Neural progenitor cell (in vitro differentiated cells): ENCODE measurements around the gene COL26A1. TPM values are rescaled to one million over a fixed set of nuclear protein-coding genes. Genes with fewer than 3 reads are reported as not detected.

Experiments used
- DNase-seq: peaks from one replicate; pipeline ENCODE4 v3.0.0-alpha.2; 2016; ENCODE audit warnings: low spot score
- H2AFZ ChIP-seq: fragments of 200-600 bp; sonication (generic); replicated peaks from 2 replicates; pipeline ENCODE4 v1.6.1; 2016; ENCODE audit warnings: antibody characterized with exemption
- H3F3A ChIP-seq: fragments of 200-600 bp; sonication (generic); 2 replicates; pipeline ENCODE4 v1.6.1; 2016; ENCODE audit warnings: antibody characterized with exemption, low read depth
- H3K27ac ChIP-seq: fragments of 200-600 bp; sonication (generic); 2 replicates; pipeline ENCODE4 v1.5.1; 2016; ENCODE audit warnings: mild to moderate bottlenecking
- H3K27me3 ChIP-seq: fragments of 200-600 bp; sonication (generic); 2 replicates; pipeline ENCODE4 v1.6.1; 2016; ENCODE audit warnings: mild to moderate bottlenecking, moderate library complexity
- H3K36me3 ChIP-seq: fragments of 200-600 bp; sonication (generic); 2 replicates; pipeline ENCODE4 v1.5.1; 2016
- H3K4me1 ChIP-seq: fragments of 200-600 bp; sonication (generic); 2 replicates; pipeline ENCODE4 v1.6.1; 2016; ENCODE audit warnings: mixed run types
- H3K4me2 ChIP-seq: fragments of 200-600 bp; sonication (generic); 2 replicates; pipeline ENCODE4 v1.6.1; 2016
- H3K4me3 ChIP-seq: fragments of 200-600 bp; sonication (generic); 2 replicates; pipeline ENCODE4 v1.5.1; 2016
- H3K79me2 ChIP-seq: fragments of 200-600 bp; sonication (generic); 2 replicates; pipeline ENCODE4 v1.6.1; 2016; ENCODE audit warnings: low read depth
- H3K9ac ChIP-seq: fragments of 200-600 bp; sonication (generic); 2 replicates; pipeline ENCODE4 v1.6.1; 2016
- H3K9me3 ChIP-seq: fragments of 200-600 bp; sonication (generic); 2 replicates; pipeline ENCODE4 v1.5.1; 2016; ENCODE audit warnings: low read depth
- H4K20me1 ChIP-seq: fragments of 200-600 bp; sonication (generic); 2 replicates; pipeline ENCODE4 v1.6.1; 2016; ENCODE audit warnings: low read depth
- H3K27ac Mint-ChIP-seq: 3 replicates; pipeline ENCODE4 v1.8.0; 2021; ENCODE audit warnings: mixed read lengths
- H3K27me3 Mint-ChIP-seq: 2 replicates; pipeline ENCODE4 v1.8.0; 2022; ENCODE audit warnings: low read depth, mild to moderate bottlenecking, inconsistent platforms, moderate library complexity, mixed read lengths; ENCODE audit not compliant: insufficient read depth
- H3K36me3 Mint-ChIP-seq: 3 replicates; pipeline ENCODE4 v1.8.0; 2021; ENCODE audit warnings: mixed read lengths
- H3K4me1 Mint-ChIP-seq: 3 replicates; pipeline ENCODE4 v1.8.0; 2021; ENCODE audit warnings: mixed read lengths
- H3K4me3 Mint-ChIP-seq: 3 replicates; pipeline ENCODE4 v1.8.0; 2021; ENCODE audit warnings: mild to moderate bottlenecking, moderate library complexity, mixed read lengths
- H3K9me3 Mint-ChIP-seq: 3 replicates; pipeline ENCODE4 v1.8.0; 2020; ENCODE audit warnings: mixed read lengths
- CTCF ChIP-seq: fragments of 200-600 bp; sonication (generic); IDR thresholded peaks from 2 replicates; pipeline ENCODE4 v1.5.1; 2017; ENCODE audit warnings: antibody characterized with exemption, mild to moderate bottlenecking
- EZH2 ChIP-seq: fragments of 200-600 bp; sonication (generic); IDR thresholded peaks from 2 replicates; pipeline ENCODE4 v1.6.1; 2017; ENCODE audit warnings: antibody characterized with exemption, mild to moderate bottlenecking, moderate library complexity
- EZH2phosphoT487 ChIP-seq: fragments of 200-600 bp; sonication (generic); IDR thresholded peaks from 2 replicates; pipeline ENCODE4 v1.6.1; 2017; ENCODE audit warnings: antibody characterized with exemption
- total RNA-seq: library from RNA; depleted of rRNA; stranded (reverse); fragments of >200 nt; gene quantifications from 2 replicates; pipeline ENCODE4 v1.2.3, GENCODE V29; 2015; ENCODE audit warnings: low replicate concordance

COL26A1 gene
- total RNA-seq, 1 donor from 2014 or later = 26.7 TPM

GRCh38 chr7:101557421-101557820, 194.7 kb downstream of the COL26A1 start:
- H3K4me1 ChIP-seq = no peaks in the 10 kb centered on the region
- no peak overlapping the region for H3K27ac ChIP-seq
- H2AFZ ChIP-seq = no peak overlapping the region
- no peak overlapping the region for H3K4me2 ChIP-seq
- H3K4me3 ChIP-seq = no peak overlapping the region
- H3K36me3 Mint-ChIP-seq = peaks cover 12% of the 10 kb centered on the region
- no peak for DNase-seq
- no peaks in the 10 kb centered on the region for H3K79me2 ChIP-seq
- no peaks in the 10 kb centered on the region for H3K36me3 ChIP-seq
- H3F3A ChIP-seq = peaks cover 4% of the 10 kb centered on the region
- no peaks in the 10 kb centered on the region for H3K9me3 ChIP-seq
- H3K4me3 Mint-ChIP-seq = no peak overlapping the region
- H3K4me1 Mint-ChIP-seq = peaks cover 18% of the 10 kb centered on the region
- peaks cover 26% of the 10 kb centered on the region for H3K27me3 Mint-ChIP-seq
- no peak overlapping the region for H3K9ac ChIP-seq
- TF ChIP-seq CTCF = no peak
- no peak overlapping the region for H3K27ac Mint-ChIP-seq
- no peaks in the 10 kb centered on the region for H3K9me3 Mint-ChIP-seq
- peaks cover 3% of the 10 kb centered on the region for H4K20me1 ChIP-seq
- H3K27me3 ChIP-seq = no peaks in the 10 kb centered on the region

- Histone ChIP-seq H3K4me1 (no peaks in the 10 kb centered on the region), H3K9ac (no peak overlapping the region), H3K27ac (no peak overlapping the region), H3K9me3 (no peaks in the 10 kb centered on the region), H3F3A (peaks cover 4% of the 10 kb centered on the region), H3K4me2 (no peak overlapping the region), H3K36me3 (no peaks in the 10 kb centered on the region), H4K20me1 (peaks cover 3% of the 10 kb centered on the region), H3K79me2 (no peaks in the 10 kb centered on the region), H3K27me3 (no peaks in the 10 kb centered on the region), H3K4me3 (no peak overlapping the region), H2AFZ (no peak overlapping the region)
- Mint-ChIP-seq H3K4me3 (no peak overlapping the region), H3K4me1 (peaks cover 18% of the 10 kb centered on the region), H3K27me3 (peaks cover 23% of the 10 kb centered on the region), H3K27ac (no peak overlapping the region), H3K36me3 (peaks cover 12% of the 10 kb centered on the region), H3K9me3 (no peaks in the 10 kb centered on the region)
- TF ChIP-seq CTCF = no peak
- DNase-seq = no peak
Observed at GRCh38 chr7:101557978-101558741, 195.5 kb downstream of the COL26A1 start.

- no peaks in the 10 kb centered on the region for H3K27me3 ChIP-seq
- Mint-ChIP-seq H3K4me3 (no peak overlapping the region), H3K4me1 (peaks cover 18% of the 10 kb centered on the region), H3K9me3 (no peaks in the 10 kb centered on the region), H3K27me3 (peaks cover 18% of the 10 kb centered on the region), H3K27ac (no peak overlapping the region), H3K36me3 (peaks cover 11% of the 10 kb centered on the region)
- no peak for DNase-seq
- H3K4me1 ChIP-seq = no peaks in the 10 kb centered on the region
- no peak overlapping the region for H3K4me3 ChIP-seq
- H4K20me1 ChIP-seq = no peaks in the 10 kb centered on the region
- H3K36me3 ChIP-seq = no peaks in the 10 kb centered on the region
- no peak overlapping the region for H2AFZ ChIP-seq
- no peak for TF ChIP-seq CTCF
- TF ChIP-seq EZH2phosphoT487 = no peak
- TF ChIP-seq EZH2 = no peak
- peaks cover 4% of the 10 kb centered on the region for H3F3A ChIP-seq
- H3K4me2 ChIP-seq = no peak overlapping the region
- no peak overlapping the region for H3K9ac ChIP-seq
- H3K27ac ChIP-seq = no peak overlapping the region
- no peaks in the 10 kb centered on the region for H3K79me2 ChIP-seq
- H3K9me3 ChIP-seq = no peaks in the 10 kb centered on the region
Observed at GRCh38 chr7:101558742-101559325, 196.2 kb downstream of the COL26A1 start.
